ENCODE data around the gene ZNF296. TPM values are rescaled to one million over a fixed set of nuclear protein-coding genes. Genes with fewer than 3 reads are reported as not detected.

Gene ZNF296
- total RNA-seq, 4 donors from 2014 or later, result 2.1 to 5.5 (median 5.4) TPM; not detected in 1

DNA sequence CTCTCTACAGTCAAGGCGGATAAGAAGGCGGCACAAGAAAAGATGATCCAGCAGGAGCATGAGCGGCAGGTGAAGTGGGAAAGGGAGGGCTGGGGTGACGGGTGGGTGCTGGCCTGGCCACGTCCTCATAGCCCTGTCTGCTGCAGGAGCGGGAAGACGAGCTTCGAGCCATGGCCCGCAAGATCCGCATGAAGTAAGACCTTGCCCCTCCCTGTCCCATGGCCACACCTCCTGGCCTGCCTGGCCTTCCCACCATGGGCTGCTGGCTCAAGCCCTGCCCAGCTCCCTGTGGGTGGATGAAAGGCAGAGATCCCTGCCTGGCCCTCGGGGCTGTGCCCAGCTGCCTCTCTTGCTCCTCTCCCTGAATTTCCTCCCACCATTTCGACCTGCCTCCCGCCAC is 7.2 kb downstream of the ZNF296 start:
- Histone ChIP-seq H3K27me3 (no peaks in the 10 kb centered on the region), H3K4me3 (no peak overlapping the region), H3K4me1 (no peaks in the 10 kb centered on the region), H3K36me3 (peaks cover 0 to 82% (median 0%) of the 10 kb centered on the region in 3 donors), H3K9me3 (no peaks in the 10 kb centered on the region), H3K27ac (no peak overlapping the region)
- peak in 1 of 3 donors; percentile 64 for DNase-seq
- no peak for TF ChIP-seq POLR2A (IDR thresholded peaks at IDR 0.05)
- TF ChIP-seq, protein P1, sequence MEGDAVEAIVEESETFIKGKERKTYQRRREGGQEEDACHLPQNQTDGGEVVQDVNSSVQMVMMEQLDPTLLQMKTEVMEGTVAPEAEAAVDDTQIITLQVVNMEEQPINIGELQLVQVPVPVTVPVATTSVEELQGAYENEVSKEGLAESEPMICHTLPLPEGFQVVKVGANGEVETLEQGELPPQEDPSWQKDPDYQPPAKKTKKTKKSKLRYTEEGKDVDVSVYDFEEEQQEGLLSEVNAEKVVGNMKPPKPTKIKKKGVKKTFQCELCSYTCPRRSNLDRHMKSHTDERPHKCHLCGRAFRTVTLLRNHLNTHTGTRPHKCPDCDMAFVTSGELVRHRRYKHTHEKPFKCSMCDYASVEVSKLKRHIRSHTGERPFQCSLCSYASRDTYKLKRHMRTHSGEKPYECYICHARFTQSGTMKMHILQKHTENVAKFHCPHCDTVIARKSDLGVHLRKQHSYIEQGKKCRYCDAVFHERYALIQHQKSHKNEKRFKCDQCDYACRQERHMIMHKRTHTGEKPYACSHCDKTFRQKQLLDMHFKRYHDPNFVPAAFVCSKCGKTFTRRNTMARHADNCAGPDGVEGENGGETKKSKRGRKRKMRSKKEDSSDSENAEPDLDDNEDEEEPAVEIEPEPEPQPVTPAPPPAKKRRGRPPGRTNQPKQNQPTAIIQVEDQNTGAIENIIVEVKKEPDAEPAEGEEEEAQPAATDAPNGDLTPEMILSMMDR (IDR thresholded peaks at IDR 0.05), result no peak

DNA sequence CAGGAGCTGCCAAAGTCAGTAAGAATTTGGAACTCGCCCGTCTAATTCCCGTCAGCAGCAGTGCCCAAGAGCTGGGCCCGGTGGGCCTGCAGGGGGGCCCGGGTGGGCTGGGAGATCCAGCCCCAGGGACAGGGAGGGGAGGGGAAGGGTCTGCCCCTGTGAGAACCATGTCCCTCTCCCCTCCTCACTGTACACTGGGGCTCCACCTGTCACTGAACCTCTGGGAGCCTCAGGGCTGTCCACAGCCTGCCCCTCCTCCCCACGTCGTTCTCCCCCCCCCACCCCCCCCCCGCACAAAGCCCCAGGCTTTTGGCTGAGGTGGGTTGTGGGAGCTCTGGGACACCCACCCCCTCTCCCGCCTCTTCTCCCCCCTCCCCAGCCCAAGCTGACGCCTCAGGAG is 8.2 kb downstream of the ZNF296 start:
- no peak overlapping the region for H3K4me3 ChIP-seq
- H3K27ac ChIP-seq, result no peak overlapping the region
- no peaks in the 10 kb centered on the region for H3K9me3 ChIP-seq
- H3K27me3 ChIP-seq, result no peaks in the 10 kb centered on the region
- H3K4me1 ChIP-seq, result no peaks in the 10 kb centered on the region
- TF ChIP-seq, protein P1 (IDR thresholded peaks at IDR 0.05), result no peak
- TF ChIP-seq POLR2A (IDR thresholded peaks at IDR 0.05), result no peak
- peaks cover 0 to 92% (median 0%) of the 10 kb centered on the region in 3 donors for H3K36me3 ChIP-seq
- DNase-seq, result no peak

DNA sequence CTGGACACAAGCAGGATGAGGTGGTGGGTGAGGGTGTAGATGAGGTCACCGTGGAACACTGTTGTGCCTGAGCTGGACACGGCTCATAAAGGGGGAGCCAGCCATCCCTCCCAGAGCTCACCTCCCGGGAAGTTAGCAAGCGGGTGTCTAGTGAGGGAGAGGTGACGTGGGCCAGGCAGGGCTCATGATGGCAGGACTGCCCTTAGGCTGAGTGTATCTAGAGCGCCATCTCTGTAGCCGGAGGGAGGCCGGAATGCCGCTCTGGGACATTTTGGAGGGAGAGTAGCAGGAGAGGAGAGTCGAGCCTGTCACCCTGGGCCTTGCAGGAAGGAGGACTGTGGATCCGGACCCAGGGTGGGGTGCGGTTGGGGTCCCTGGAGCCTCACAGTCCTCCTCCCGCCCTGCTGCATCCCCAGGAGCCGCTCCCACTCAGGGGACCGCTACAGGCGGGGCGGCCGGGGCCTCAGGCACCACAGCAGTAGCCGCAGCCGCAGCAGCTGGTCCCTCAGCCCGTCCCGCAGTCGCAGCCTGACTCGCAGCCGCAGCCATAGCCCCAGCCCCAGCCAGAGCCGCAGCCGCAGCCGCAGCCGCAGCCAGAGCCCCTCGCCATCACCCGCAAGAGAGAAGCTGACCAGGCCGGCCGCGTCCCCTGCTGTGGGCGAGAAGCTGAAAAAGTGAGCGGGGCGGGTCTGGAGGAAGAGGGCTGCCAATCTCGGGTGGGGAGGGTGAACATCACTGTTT is 9.2 kb downstream of the ZNF296 start:
- Histone ChIP-seq H3K36me3 (peaks cover 0 to 97% (median 0%) of the 10 kb centered on the region in 3 donors), H3K4me3 (no peak overlapping the region), H3K4me1 (no peaks in the 10 kb centered on the region), H3K27ac (no peak overlapping the region), H3K9me3 (no peaks in the 10 kb centered on the region), H3K27me3 (no peaks in the 10 kb centered on the region)
- TF ChIP-seq POLR2A (IDR thresholded peaks at IDR 0.05), result no peak
- TF ChIP-seq, protein P1 (IDR thresholded peaks at IDR 0.05), result no peak
- DNase-seq, result peak in 1 of 3 donors; percentile 44

DNA sequence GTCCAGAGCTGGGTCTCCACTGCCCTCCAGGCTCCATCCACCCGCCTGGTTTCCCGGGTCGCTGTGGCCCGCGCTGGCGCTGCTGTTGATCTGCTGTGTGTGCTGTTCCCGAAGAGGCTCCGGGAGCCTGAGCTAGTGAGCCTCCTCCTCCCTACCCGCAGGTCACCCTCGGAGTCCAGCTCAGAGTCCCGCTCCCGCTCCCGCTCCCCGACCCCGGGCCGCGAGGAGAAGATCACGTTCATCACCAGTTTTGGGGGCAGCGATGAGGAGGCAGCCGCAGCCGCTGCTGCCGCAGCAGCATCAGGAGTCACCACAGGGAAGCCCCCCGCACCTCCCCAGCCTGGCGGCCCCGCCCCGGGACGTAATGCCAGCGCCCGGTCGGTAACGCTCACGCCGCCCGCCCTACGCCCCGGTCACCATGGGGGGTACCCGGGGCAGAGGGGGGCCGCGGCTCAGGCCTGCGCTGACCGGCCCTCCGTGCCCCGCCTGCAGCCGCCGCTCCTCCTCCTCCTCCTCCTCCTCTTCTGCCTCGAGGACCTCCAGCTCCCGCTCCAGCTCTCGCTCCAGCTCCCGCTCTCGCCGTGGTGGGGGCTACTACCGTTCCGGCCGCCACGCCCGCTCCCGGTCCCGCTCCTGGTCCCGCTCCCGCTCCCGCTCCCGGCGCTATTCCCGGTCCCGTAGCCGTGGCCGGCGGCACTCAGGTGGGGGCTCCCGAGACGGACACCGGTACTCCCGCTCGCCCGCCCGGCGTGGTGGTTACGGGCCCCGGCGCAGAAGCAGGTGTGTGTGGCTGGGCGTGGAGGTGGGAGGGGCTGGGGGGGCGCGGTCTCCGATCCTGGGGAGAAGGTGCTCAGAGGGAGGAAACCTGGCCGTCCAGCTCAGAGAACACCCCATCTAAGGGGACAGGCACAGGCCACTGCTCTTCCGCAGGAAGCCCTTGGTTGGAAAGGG is 12.2 kb downstream of the ZNF296 start:
- Histone ChIP-seq H3K36me3 (peaks cover 0 to 97% (median 4%) of the 10 kb centered on the region in 3 donors), H3K4me1 (no peaks in the 10 kb centered on the region), H3K27ac (no peak overlapping the region), H3K9me3 (no peaks in the 10 kb centered on the region), H3K27me3 (no peaks in the 10 kb centered on the region), H3K4me3 (no peak overlapping the region)
- no peak for DNase-seq
- no peak for TF ChIP-seq POLR2A (IDR thresholded peaks at IDR 0.05)
- TF ChIP-seq, protein P1 (IDR thresholded peaks at IDR 0.05), result no peak

DNA sequence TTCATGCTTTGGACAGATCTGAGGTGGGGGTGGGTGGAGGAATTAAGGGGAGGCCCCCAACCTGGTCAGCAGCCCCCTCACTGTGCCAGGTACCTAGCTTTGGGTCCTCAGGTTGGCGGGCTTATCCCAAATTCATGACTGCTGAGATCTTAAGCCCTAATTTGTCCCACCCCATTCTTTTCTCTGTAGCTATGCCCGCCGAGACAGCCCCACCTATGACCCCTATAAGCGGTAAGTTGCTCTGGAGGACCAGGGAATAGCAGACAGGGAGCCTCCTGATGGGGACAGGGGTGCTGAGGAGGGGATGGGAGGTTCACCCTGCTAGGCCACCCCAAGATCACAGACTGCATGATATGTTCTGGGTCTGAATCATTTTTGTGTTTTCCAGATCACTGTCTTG is 14.3 kb downstream of the ZNF296 start:
- no peak for DNase-seq
- no peaks in the 10 kb centered on the region for H3K9me3 ChIP-seq
- no peak overlapping the region for H3K27ac ChIP-seq
- no peak for TF ChIP-seq POLR2A (IDR thresholded peaks at IDR 0.05)
- TF ChIP-seq, protein P1 (IDR thresholded peaks at IDR 0.05), result no peak
- H3K36me3 ChIP-seq, result peaks cover 0 to 97% (median 4%) of the 10 kb centered on the region in 3 donors
- H3K27me3 ChIP-seq, result no peaks in the 10 kb centered on the region
- no peak overlapping the region for H3K4me3 ChIP-seq
- no peaks in the 10 kb centered on the region for H3K4me1 ChIP-seq
